ENCODE data around the gene ZMIZ2.

GRCh38 chr7:44811571-44811970 is 62.9 kb downstream of the ZMIZ2 start:
- TF ChIP-seq CTCF (IDR thresholded peaks at IDR 0.05 in 2 of 3, conservative IDR thresholded peaks at IDR 0.05 in 1 of 3; ENCODE audit: insufficient read depth in 2 of 3, low read depth in 1 of 3, low read length in 3 of 3) (no peak), ARID2 (IDR thresholded peaks at IDR 0.05) (no peak), EGR1 (conservative IDR thresholded peaks at IDR 0.05) (no peak), EZH2 (IDR thresholded peaks at IDR 0.05; ENCODE audit: borderline replicate concordance, low read depth, low read length) (no peak), POLR2AphosphoS5 (IDR thresholded peaks at IDR 0.05; ENCODE audit: control insufficient read depth, insufficient read depth, low read depth, low read length) (no peak), MXI1 (IDR thresholded peaks at IDR 0.05; ENCODE audit: low read depth, low read length) (no peak), SMAD3 (CRISPR knock-in tag; conservative IDR thresholded peaks at IDR 0.05) (no peak), CLOCK (CRISPR knock-in tag; IDR thresholded peaks at IDR 0.05; ENCODE audit: borderline replicate concordance) (no peak), FOXJ3 (CRISPR knock-in tag; IDR thresholded peaks at IDR 0.05) (no peak), PHF21A (IDR thresholded peaks at IDR 0.05; ENCODE audit: borderline replicate concordance, low read depth) (no peak)
